DOHH2 (cell line): ENCODE measurements around the gene NEGR1.

Experiments used
- H3F3A ChIP-seq: fragments of 200-600 bp; sonication (generic), shearing (Covaris generic); 2 replicates; pipeline ENCODE4 v1.6.0; 2016; ENCODE audit warnings: antibody characterized with exemption, mild to moderate bottlenecking; ENCODE audit not compliant: control insufficient read depth, insufficient read depth
- H3K27ac ChIP-seq: fragments of 200-600 bp; sonication (generic); 2 replicates; pipeline ENCODE4 v1.5.1; 2014; ENCODE audit warnings: low read depth, mild to moderate bottlenecking, low read length, moderate library complexity
- H3K27me3 ChIP-seq: fragments of 200-600 bp; sonication (generic); 2 replicates; pipeline ENCODE4 v1.6.1; 2014; ENCODE audit warnings: mild to moderate bottlenecking, low read length, mixed read lengths; ENCODE audit not compliant: control insufficient read depth
- H3K36me3 ChIP-seq: fragments of 200-600 bp; sonication (generic); 2 replicates; pipeline ENCODE4 v1.6.1; 2014; ENCODE audit warnings: mild to moderate bottlenecking, low read length, moderate library complexity, mixed read lengths; ENCODE audit not compliant: control insufficient read depth
- H3K4me1 ChIP-seq: fragments of 200-600 bp; sonication (generic); 2 replicates; pipeline ENCODE4 v1.6.1; 2014; ENCODE audit warnings: mild to moderate bottlenecking, low read length, mixed read lengths; ENCODE audit not compliant: control insufficient read depth
- H3K4me2 ChIP-seq: fragments of 200-600 bp; sonication (generic); 2 replicates; pipeline ENCODE4 v1.6.0; 2014; ENCODE audit warnings: mild to moderate bottlenecking, low read length, moderate library complexity
- H3K4me3 ChIP-seq: fragments of 200-600 bp; sonication (generic); 2 replicates; pipeline ENCODE4 v1.5.1; 2014; ENCODE audit warnings: mild to moderate bottlenecking, low read length, mixed read lengths
- H3K79me2 ChIP-seq: fragments of 200-600 bp; sonication (generic); 2 replicates; pipeline ENCODE4 v1.6.1; 2014; ENCODE audit warnings: mild to moderate bottlenecking, low read length, mixed read lengths; ENCODE audit not compliant: control insufficient read depth
- H3K9me2 ChIP-seq: fragments of 200-600 bp; sonication (generic); replicated peaks from 2 replicates; pipeline ENCODE4 v1.6.1; 2014; ENCODE audit warnings: mild to moderate bottlenecking, low read length, mixed read lengths; ENCODE audit not compliant: control insufficient read depth
- H3K9me3 ChIP-seq: fragments of 200-600 bp; sonication (generic); 2 replicates; pipeline ENCODE4 v1.6.1; 2014; ENCODE audit warnings: antibody characterized with exemption, low read length, mixed read lengths; ENCODE audit not compliant: control insufficient read depth, insufficient read depth
- H4K20me1 ChIP-seq: fragments of 200-600 bp; sonication (generic); 2 replicates; pipeline ENCODE4 v1.6.0; 2014; ENCODE audit warnings: low read depth, mild to moderate bottlenecking, antibody characterized with exemption, low read length, moderate library complexity; ENCODE audit not compliant: control insufficient read depth, insufficient read depth
- CTCF ChIP-seq: fragments of 200-600 bp; sonication (generic); IDR thresholded peaks from one replicate; pipeline ENCODE4 v1.5.1; 2014; ENCODE audit warnings: antibody characterized with exemption, mild to moderate bottlenecking, low read depth, low read length; ENCODE audit not compliant: poor library complexity, severe bottlenecking
- EZH2phosphoT487 ChIP-seq: fragments of 200-600 bp; sonication (generic); IDR thresholded peaks from 2 replicates; pipeline ENCODE4 v1.6.1; 2017; ENCODE audit warnings: borderline replicate concordance, mild to moderate bottlenecking, antibody characterized with exemption, low read length, moderate library complexity, mixed read lengths

Gene NEGR1

GRCh38 chr1:71885171-71885570 is 397.2 kb downstream of the NEGR1 start:
- TF ChIP-seq CTCF, result no peak
- Histone ChIP-seq H3K4me3 (no peak overlapping the region), H4K20me1 (no peaks in the 10 kb centered on the region), H3K27me3 (no peaks in the 10 kb centered on the region), H3K4me2 (no peak overlapping the region), H3K27ac (no peak overlapping the region), H3F3A (no peaks in the 10 kb centered on the region), H3K9me2 (no peaks in the 10 kb centered on the region), H3K79me2 (no peaks in the 10 kb centered on the region), H3K9me3 (no peaks in the 10 kb centered on the region), H3K4me1 (no peaks in the 10 kb centered on the region), H3K36me3 (no peaks in the 10 kb centered on the region)

- no peaks in the 10 kb centered on the region for H3K36me3 ChIP-seq
- H3K79me2 ChIP-seq, result no peaks in the 10 kb centered on the region
- H3K4me2 ChIP-seq, result no peak overlapping the region
- no peak overlapping the region for H3K4me3 ChIP-seq
- H3K9me2 ChIP-seq, result no peaks in the 10 kb centered on the region
- no peaks in the 10 kb centered on the region for H3K4me1 ChIP-seq
- H4K20me1 ChIP-seq, result no peaks in the 10 kb centered on the region
- H3F3A ChIP-seq, result no peaks in the 10 kb centered on the region
- no peak overlapping the region for H3K27ac ChIP-seq
- no peaks in the 10 kb centered on the region for H3K27me3 ChIP-seq
- no peaks in the 10 kb centered on the region for H3K9me3 ChIP-seq
- no peak for TF ChIP-seq EZH2phosphoT487
- no peak for TF ChIP-seq CTCF
Measured at GRCh38 chr1:71882637-71883036, 399.7 kb downstream of the NEGR1 start.

GRCh38 chr1:71882226-71882625 is 400.1 kb downstream of the NEGR1 start:
- H3K27me3 ChIP-seq, result no peaks in the 10 kb centered on the region
- H3K9me2 ChIP-seq, result no peaks in the 10 kb centered on the region
- no peak overlapping the region for H3K4me3 ChIP-seq
- TF ChIP-seq EZH2phosphoT487 (no peak), CTCF (no peak)
- H3K4me2 ChIP-seq, result no peak overlapping the region
- H3K79me2 ChIP-seq, result no peaks in the 10 kb centered on the region
- H3K4me1 ChIP-seq, result no peaks in the 10 kb centered on the region
- no peaks in the 10 kb centered on the region for H3K9me3 ChIP-seq
- H3F3A ChIP-seq, result no peaks in the 10 kb centered on the region
- no peaks in the 10 kb centered on the region for H3K36me3 ChIP-seq
- H4K20me1 ChIP-seq, result no peaks in the 10 kb centered on the region
- no peak overlapping the region for H3K27ac ChIP-seq

GRCh38 chr1:71881611-71882010 is 400.7 kb downstream of the NEGR1 start:
- TF ChIP-seq EZH2phosphoT487 (no peak), CTCF (no peak)
- no peaks in the 10 kb centered on the region for H3F3A ChIP-seq
- H3K36me3 ChIP-seq, result no peaks in the 10 kb centered on the region
- no peak overlapping the region for H3K27ac ChIP-seq
- no peaks in the 10 kb centered on the region for H3K9me3 ChIP-seq
- H4K20me1 ChIP-seq, result no peaks in the 10 kb centered on the region
- H3K4me2 ChIP-seq, result no peak overlapping the region
- H3K27me3 ChIP-seq, result no peaks in the 10 kb centered on the region
- no peaks in the 10 kb centered on the region for H3K9me2 ChIP-seq
- no peaks in the 10 kb centered on the region for H3K4me1 ChIP-seq
- H3K4me3 ChIP-seq, result no peak overlapping the region
- no peaks in the 10 kb centered on the region for H3K79me2 ChIP-seq
